22Rv1 (cell line): ENCODE measurements around the gene TCEA2.

Experiments
- ZFX ChIP-seq: fragments of 450-650 bp; IDR thresholded peaks from 2 replicates; pipeline ENCODE4 v1.6.1; 2017; ENCODE audit warnings: antibody characterized with exemption, borderline replicate concordance
- TF ChIP-seq, protein P1 (sequence below): fragments of 450-650 bp; IDR thresholded peaks from 2 replicates; pipeline ENCODE4 v1.5.1; 2017; ENCODE audit warnings: mild to moderate bottlenecking

DNA sequence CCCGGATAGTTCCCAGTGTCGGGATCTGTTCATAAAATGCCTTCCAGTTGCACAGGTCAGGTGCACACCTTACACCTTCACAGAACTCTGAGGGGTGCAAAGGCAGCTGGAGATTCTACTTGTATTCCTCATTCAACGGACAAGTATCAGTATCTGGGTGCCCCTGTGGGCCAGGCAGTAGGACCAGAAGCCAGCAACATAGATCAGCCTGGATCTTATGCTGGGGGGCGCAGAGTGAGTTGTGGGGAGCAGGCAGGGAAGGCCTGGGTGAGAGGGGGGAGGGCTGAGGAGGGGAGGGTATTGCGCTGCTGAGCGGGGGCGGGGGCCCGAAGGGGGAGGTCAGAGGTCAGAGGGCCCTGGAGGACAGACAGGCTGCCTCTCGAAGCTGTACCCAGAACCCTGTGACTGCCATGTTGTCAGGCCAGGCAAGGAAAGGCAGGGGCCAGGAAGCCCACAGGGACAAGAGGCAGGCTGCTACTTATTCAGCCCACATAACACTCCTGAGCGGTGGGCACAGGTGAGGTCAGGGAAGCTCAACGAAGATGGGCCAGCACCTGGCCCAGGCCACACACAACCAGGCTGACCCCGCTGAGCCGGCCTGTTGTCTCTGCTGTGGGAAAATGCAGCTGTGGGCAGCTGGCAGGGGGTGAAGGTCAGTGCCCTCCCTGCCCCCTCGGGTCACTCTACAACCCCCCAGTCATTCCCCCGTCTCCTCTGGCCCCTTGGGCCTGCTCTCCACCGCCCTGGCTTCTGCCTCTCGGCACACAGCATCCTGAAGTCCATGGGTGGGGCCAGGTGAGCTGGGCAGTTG lies 18.0 kb downstream of the TCEA2 start:
- TF ChIP-seq, protein P1, sequence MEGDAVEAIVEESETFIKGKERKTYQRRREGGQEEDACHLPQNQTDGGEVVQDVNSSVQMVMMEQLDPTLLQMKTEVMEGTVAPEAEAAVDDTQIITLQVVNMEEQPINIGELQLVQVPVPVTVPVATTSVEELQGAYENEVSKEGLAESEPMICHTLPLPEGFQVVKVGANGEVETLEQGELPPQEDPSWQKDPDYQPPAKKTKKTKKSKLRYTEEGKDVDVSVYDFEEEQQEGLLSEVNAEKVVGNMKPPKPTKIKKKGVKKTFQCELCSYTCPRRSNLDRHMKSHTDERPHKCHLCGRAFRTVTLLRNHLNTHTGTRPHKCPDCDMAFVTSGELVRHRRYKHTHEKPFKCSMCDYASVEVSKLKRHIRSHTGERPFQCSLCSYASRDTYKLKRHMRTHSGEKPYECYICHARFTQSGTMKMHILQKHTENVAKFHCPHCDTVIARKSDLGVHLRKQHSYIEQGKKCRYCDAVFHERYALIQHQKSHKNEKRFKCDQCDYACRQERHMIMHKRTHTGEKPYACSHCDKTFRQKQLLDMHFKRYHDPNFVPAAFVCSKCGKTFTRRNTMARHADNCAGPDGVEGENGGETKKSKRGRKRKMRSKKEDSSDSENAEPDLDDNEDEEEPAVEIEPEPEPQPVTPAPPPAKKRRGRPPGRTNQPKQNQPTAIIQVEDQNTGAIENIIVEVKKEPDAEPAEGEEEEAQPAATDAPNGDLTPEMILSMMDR: no peak
- no peak for TF ChIP-seq ZFX
